GM18951 (cell line): ENCODE results near the gene CAPN2.

ENCODE experiments used
- POLR2A ChIP-seq: IDR thresholded peaks from 4 replicates; pipeline ENCODE4 v1.6.1; 2011; ENCODE audit warnings: mild to moderate bottlenecking; ENCODE audit not compliant: insufficient read length, insufficient read depth; ENCODE audit errors: extremely low read depth
- in situ Hi-C: fragments of 300-500 bp; cut with MboI; formaldehyde crosslinking; loops from one replicate; pipeline ENCODE4 v1.12.0; 2022; ENCODE audit warnings: low sequenced_read_pairs, mixed read lengths, inconsistent platforms; ENCODE audit not compliant: unreplicated experiment

CAPN2 gene

DNA sequence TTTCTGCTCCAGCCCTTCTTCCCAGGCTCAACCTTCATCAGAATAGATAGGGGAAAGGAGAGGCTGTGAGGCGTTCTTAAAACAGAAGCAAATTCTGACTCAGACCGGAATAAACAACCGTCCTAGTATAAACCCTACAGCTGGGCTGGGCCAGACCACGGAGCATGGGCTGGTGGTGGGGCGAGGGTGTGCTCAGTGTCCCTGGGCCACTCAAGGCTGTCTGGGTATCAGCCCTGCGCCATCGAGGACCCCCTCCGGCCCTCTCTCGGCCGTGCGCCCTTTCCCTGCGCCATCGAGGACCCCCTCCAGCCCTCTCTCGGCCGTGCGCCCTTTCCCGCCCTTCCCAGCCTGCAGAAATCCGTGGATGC is 36.0 kb downstream of the CAPN2 start:
- no peak for TF ChIP-seq POLR2A
- in situ Hi-C loops = no loop called here

DNA sequence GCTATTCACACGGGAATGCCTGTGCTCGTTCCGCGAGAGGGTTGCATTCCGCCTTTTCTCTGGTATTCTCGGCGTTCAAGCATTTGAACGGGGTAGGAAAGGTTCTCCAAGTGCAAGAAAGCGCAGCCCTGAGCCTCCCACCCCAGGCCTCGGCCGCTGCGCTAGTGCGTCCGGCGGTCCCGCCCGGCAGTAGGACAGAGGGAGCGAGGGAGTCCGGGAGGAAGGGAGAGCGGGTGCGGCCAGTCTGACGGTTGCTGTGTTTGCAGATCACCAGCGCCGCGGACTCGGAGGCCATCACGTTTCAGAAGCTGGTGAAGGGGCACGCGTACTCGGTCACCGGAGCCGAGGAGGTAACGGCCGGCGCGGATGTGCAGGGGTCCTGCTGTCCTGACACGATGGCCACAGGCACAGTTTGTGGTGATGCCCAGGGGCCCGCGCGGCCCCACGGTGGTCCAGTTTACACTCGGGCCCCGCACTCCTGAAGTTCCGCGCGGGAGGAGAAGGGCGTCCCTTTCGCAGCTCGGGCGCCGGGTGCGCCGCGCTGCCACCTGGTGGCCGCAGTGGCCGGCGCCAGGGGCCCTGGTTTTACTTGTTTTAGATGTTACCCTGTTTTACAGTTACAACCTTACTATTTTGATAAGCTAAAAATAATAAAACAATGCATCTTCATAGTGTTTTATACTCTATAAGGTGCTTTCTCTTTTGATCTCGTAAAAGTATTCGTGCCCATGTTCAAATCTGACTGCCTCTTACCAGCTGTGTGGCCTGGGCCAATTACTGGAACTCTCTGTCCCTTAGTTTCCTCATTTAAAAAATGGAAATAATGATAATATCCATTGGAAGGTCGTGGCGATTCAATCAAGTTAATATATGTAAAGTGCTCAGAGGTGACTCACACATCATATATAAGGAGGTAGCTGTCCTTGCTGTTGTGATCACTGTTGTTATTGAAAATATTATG is 36.7 kb downstream of the CAPN2 start:
- TF ChIP-seq POLR2A = no peak
- in situ Hi-C loops = no loop called here

DNA sequence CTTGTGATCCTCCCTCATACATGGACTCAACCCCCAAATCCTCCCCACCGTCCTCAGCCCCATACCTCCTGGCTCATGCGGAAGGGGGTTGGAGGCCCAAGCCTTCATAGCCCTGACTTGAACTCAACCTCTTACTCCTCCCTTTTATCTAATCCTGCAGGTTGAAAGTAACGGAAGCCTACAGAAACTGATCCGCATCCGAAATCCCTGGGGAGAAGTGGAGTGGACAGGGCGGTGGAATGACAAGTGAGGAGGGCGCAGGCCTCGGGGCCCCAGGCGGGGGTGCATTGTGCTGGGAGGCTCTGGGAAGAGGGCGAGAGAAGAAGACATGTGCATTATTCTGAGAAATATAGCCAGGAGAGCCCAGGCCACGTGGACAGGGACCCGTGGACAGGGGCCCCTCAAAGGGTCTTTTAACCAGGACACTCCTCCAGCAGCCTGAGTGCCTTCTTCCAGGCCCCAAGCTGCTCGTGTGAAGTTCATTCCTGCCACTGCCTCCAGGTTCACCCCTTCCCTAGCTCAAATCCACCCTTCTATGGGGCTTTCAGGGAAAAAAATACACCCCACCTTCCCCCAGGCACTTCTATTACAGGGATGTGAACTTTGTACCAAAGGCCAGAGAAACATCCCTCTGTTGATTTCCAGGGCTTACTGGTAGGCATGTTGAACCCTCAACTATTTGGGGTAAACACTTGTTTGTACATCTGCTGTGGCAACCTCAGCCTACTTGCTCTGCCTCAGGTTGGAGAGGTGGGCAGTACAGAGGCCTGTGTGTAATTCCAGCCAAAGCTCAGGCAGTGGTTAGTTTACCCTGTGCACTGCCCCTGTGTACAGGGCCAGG is 38.6 kb downstream of the CAPN2 start:
- in situ Hi-C loops = no loop called here
- TF ChIP-seq POLR2A = no peak

DNA sequence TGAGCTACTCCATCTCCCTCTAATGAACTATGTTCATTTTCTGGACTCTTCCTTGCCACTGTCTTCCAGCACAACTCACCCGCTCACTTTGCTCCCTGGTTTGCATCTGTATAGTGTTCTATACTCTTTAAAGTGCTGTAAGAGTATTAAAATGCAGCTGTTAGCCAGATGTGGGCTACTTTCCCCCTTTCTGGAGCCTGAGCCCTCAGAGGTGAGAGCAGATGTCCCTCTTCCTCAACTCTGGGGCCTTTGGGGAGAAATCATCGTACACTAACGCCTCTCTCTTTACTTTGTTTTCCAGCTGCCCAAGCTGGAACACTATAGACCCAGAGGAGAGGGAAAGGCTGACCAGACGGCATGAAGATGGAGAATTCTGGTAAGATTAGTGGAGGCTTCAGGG is 39.4 kb downstream of the CAPN2 start:
- in situ Hi-C loops = no loop called here
- TF ChIP-seq POLR2A = no peak

DNA sequence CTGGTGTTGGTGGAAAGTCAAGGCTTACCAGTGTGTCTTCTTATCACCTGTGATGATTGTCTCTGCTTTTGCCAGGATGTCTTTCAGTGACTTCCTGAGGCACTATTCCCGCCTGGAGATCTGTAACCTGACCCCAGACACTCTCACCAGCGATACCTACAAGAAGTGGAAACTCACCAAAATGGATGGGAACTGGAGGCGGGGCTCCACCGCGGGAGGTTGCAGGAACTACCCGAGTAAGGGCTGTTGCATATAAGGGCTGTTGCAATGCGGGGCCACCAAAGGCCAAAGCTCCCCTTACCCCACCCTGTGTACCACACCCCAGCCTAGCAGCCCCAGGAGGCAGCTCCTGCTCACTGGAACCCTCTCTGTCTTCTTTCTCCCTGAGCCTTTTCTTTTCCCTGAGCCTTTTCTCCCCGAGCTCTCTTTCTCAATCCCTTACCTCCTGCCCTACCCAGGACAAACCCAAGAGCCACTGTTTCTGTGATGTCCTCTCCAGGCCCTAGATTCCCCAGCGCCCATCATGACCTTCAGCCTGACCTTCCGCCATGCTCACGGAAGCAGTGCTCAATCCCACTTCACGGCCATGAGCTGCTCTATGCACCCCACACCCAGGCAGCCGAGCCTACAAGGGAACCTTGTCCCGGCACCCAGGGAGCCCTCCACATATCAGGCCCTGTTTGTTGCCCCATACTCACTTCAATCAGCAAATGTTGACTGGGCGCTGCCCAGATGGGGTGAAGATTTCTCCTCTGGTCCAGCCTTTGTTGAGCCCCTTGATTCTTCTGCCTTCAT is 40.6 kb downstream of the CAPN2 start:
- no peak for TF ChIP-seq POLR2A
- in situ Hi-C loops = no loop called here

DNA sequence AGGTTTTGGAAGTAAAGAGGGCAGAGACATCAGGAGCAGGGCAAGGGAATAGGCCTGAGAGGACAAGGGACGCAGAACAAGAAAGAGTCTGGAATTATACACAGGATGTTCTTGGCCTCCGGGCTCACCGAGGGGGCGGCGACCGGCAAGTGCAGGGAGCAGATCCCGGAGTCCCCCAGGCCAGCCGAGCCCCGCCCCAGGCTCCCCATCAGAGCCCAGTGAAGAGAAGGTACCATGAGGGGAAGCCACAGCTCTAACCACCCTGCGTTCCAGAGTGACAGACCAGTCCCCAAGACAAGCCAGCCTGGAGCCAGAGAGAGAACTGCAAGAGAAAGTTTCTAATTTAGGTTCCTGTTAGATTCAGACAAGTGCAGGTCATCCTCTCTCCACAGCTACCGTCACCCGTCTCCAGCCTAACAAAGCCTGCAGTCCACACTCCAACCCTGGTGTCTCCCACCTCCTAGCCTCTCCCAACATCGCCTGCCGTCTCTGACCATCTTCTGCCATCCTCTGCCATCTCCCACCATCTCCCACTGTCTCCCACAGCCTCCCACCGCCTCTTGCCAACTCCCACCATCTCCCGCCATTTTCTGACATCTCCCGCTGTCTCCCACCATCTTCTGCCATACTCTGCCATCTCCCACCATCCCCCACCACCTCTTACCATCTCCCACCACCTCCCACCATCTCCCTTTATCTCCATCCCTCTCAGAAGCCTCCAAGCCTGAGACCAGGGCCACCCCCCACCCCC is 42.5 kb downstream of the CAPN2 start:
- in situ Hi-C loops = no loop called here
- no peak for TF ChIP-seq POLR2A

DNA sequence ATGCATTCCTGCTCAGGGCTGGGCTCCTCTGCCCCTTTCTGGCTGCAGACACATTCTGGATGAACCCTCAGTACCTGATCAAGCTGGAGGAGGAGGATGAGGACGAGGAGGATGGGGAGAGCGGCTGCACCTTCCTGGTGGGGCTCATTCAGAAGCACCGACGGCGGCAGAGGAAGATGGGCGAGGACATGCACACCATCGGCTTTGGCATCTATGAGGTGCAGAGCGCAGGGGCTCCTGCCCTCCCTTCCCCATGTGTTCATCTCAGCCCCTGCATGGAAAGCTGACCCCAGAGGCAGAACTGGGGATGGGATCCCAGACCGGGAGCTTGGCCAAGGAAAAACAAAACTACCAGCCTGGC is 43.1 kb downstream of the CAPN2 start:
- in situ Hi-C loops = no loop called here
- TF ChIP-seq POLR2A = no peak

DNA sequence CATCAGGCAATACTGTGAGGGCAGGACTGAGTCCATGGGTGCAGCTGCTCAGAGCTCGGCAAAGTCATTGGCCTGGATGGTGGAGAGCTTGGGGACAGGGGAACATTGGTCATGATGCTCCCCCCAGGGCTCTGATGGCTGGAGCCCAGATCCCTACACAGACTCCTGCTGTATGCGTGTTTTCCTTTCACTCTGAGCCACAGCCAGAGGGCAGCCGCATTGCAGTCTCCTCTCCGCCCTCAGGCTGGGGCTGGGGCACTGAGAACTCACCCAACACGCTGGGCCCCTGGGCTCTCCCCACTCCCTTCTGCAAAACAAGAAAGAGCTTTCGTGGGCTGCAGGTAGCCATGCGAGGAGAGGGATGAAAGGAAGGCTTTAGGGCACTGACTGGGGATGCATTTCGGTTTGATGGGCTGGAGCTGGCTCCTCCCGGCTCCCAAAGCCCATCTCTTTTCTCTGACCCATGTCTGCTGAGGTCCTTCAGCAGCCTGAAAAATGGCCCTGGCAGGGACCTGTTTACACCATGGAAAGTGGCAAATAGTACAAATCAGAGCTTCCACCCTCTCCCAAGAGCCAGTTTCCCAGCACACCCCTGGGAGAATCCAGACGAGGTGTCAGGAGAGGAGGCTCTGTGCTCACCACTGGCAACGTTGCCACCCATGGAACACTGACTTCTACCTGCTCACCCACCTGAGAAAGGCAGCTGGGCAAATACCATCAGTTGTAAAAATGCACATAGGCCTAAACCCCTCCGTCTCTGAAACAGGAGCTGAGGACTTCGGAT is 43.8 kb downstream of the CAPN2 start:
- in situ Hi-C loops = no loop called here
- no peak for TF ChIP-seq POLR2A

DNA sequence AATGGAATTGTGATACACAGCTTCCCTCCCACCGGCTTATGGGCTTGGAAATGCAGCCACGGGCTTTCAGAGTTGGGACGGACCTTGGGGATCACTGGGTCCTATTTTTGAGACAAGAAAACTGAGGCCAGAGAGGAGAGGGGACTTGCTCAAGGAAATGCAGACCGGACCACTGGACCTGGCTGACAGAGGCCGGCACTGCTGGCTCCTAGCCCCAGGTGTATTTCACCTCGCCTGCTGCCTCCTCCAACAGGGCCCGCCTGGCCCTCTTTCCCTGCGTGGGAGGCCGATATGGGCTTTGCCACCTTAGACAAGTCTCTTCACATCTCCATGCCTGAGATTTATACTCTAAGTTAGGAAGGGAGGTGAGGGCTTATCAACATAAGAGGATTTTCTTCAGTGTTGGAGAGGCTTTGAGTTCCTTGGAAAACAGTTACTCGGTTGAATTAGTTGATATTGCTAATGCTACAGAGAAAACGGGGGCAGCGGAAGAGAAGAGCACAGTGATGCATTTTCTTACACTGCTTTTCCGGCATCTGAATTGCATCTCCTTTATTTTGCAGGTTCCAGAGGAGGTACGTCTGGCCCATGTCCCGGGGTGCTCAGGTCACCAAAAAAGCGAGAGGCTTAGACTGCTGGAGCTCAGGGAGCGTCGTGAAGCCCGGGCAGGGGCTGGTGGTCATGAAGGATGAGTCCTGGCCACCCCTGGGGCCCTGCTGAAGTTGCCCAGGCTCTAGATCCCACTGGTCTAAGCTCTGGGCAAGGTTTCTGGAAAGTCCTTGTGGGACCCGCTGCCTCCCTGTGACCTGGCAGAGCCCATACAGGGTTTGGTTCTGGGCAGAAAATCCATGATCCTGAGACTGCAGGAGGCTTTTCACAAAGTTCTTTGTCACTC is 44.7 kb downstream of the CAPN2 start:
- TF ChIP-seq POLR2A = no peak
- in situ Hi-C loops = no loop called here

DNA sequence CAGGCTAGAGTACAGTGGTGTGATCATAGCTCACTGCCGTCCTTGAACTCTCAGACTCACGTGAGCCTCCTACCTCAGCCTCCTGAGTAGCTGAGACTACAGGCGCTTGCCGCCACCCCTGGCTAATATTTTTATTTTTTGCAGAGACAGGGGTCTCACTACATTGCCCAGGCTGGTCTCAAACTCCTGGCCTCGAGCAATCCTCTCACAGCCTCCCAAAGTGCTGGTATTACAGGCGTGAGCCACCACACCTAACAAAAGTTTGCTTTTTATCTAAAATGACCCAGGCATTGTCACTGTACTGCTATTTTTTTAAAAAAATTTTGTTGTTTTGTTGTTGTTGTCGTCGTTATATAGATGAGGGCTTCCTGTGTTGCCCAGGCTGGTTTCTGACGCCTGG is 46.4 kb downstream of the CAPN2 start:
- in situ Hi-C loops = no loop called here
- no peak for TF ChIP-seq POLR2A

DNA sequence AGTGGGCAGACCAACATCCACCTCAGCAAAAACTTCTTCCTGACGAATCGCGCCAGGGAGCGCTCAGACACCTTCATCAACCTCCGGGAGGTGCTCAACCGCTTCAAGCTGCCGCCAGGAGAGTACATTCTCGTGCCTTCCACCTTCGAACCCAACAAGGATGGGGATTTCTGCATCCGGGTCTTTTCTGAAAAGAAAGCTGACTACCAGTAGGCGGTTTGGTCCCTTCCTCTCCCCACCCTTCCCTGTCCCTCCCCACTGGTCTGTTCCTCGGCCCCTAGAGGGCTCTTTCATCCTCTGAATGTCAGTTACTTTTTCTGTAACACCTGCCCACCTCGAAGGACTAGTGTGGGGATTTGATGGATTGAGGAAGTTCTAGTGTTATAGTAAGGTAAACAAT is 46.9 kb downstream of the CAPN2 start:
- TF ChIP-seq POLR2A = no peak
- in situ Hi-C loops = no loop called here
